Stomach smooth muscle (tissue), 2 donors: ENCODE data around the gene FOXJ3.

Experiments used
- H3K27ac ChIP-seq: one replicate; pipeline ENCODE4 v1.7.0; 2013; ENCODE audit warnings: mild to moderate bottlenecking, low read length, inconsistent platforms
- H3K27me3 ChIP-seq, 2 donors: one replicate each; pipeline ENCODE4 v1.7.0; 2013; ENCODE audit warnings: low read length in 2 of 2; ENCODE audit not compliant: insufficient read depth in 2 of 2, control insufficient read depth in 1 of 2
- H3K36me3 ChIP-seq, 2 donors: one replicate each; pipeline ENCODE4 v1.7.0; 2013; ENCODE audit warnings: low read length in 2 of 2; ENCODE audit not compliant: control insufficient read depth in 2 of 2, insufficient read depth in 2 of 2
- H3K4me1 ChIP-seq: one replicate; pipeline ENCODE4 v1.7.0; 2013; ENCODE audit warnings: low read length; ENCODE audit not compliant: control insufficient read depth, insufficient read depth
- H3K4me3 ChIP-seq, 2 donors: one replicate each; pipeline ENCODE4 v1.7.0; 2013; ENCODE audit warnings: low read length in 2 of 2
- H3K9ac ChIP-seq, 2 donors: one replicate each; pipeline ENCODE4 v1.7.0; 2013; ENCODE audit warnings: low read length in 2 of 2, mild to moderate bottlenecking in 1 of 2
- H3K9me3 ChIP-seq, 2 donors: one replicate each; pipeline ENCODE4 v1.7.0; 2013; ENCODE audit warnings: low read length in 2 of 2; ENCODE audit not compliant: control insufficient read depth in 2 of 2
- donor health status: healthy.
- donor health status: Pancreatic carcinoma.

The FOXJ3 gene

DNA sequence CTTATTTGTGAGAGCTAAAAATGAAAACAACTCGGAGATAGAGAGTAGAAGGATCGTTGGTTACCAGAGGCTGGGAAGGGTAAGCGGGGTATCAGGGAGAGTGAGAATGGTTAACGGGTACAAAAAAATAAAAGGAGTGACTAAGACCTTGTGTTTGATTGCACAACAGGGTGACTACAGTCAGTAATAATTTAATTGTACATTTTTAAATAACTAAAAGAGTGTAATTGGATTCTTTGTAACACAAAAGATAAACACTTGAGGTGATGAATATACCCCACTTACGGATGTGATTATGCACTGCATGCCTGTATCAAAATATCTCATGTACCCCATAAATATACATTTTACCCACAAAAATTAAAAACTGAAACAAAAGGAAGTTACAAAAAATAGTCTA lies 29.4 kb downstream of the FOXJ3 start:
- Histone ChIP-seq H3K27ac (no peak overlapping the region), H3K27me3 (no peaks in the 10 kb centered on the region), H3K4me1 (no peaks in the 10 kb centered on the region), H3K9ac (no peak overlapping the region), H3K36me3 (peaks cover 0 to 4% of the 10 kb centered on the region in 2 donors), H3K9me3 (no peaks in the 10 kb centered on the region), H3K4me3 (no peak overlapping the region)

GRCh38 chr1:42302034-42302433 lies 33.0 kb downstream of the FOXJ3 start:
- Histone ChIP-seq H3K27ac (no peak overlapping the region), H3K4me1 (no peaks in the 10 kb centered on the region), H3K4me3 (no peak overlapping the region), H3K27me3 (no peaks in the 10 kb centered on the region), H3K9me3 (no peaks in the 10 kb centered on the region), H3K36me3 (peaks cover 0 to 4% of the 10 kb centered on the region in 2 donors), H3K9ac (no peak overlapping the region)

- Histone ChIP-seq H3K27ac (no peak overlapping the region), H3K9me3 (no peaks in the 10 kb centered on the region), H3K4me1 (no peaks in the 10 kb centered on the region), H3K36me3 (peaks cover 0 to 4% of the 10 kb centered on the region in 2 donors), H3K27me3 (no peaks in the 10 kb centered on the region), H3K9ac (no peak overlapping the region), H3K4me3 (no peak overlapping the region)
Measured at GRCh38 chr1:42298520-42298919, 36.5 kb downstream of the FOXJ3 start.

GRCh38 chr1:42295816-42296215 lies 39.2 kb downstream of the FOXJ3 start:
- Histone ChIP-seq H3K4me3 (no peak overlapping the region), H3K4me1 (no peaks in the 10 kb centered on the region), H3K27ac (no peak overlapping the region), H3K9ac (no peak overlapping the region), H3K9me3 (no peaks in the 10 kb centered on the region), H3K36me3 (no peaks in the 10 kb centered on the region), H3K27me3 (no peaks in the 10 kb centered on the region)

- H3K9ac ChIP-seq = no peak overlapping the region
- no peaks in the 10 kb centered on the region for H3K27me3 ChIP-seq
- no peaks in the 10 kb centered on the region for H3K9me3 ChIP-seq
- H3K36me3 ChIP-seq = no peaks in the 10 kb centered on the region
- H3K27ac ChIP-seq = no peak overlapping the region
- no peaks in the 10 kb centered on the region for H3K4me1 ChIP-seq
- no peak overlapping the region for H3K4me3 ChIP-seq
Measured at GRCh38 chr1:42290130-42290529, 44.9 kb downstream of the FOXJ3 start.

- Histone ChIP-seq H3K27me3 (no peaks in the 10 kb centered on the region), H3K9me3 (no peaks in the 10 kb centered on the region), H3K9ac (no peak overlapping the region)
Measured at GRCh38 chr1:42288311-42288985, 46.6 kb downstream of the FOXJ3 start.

DNA sequence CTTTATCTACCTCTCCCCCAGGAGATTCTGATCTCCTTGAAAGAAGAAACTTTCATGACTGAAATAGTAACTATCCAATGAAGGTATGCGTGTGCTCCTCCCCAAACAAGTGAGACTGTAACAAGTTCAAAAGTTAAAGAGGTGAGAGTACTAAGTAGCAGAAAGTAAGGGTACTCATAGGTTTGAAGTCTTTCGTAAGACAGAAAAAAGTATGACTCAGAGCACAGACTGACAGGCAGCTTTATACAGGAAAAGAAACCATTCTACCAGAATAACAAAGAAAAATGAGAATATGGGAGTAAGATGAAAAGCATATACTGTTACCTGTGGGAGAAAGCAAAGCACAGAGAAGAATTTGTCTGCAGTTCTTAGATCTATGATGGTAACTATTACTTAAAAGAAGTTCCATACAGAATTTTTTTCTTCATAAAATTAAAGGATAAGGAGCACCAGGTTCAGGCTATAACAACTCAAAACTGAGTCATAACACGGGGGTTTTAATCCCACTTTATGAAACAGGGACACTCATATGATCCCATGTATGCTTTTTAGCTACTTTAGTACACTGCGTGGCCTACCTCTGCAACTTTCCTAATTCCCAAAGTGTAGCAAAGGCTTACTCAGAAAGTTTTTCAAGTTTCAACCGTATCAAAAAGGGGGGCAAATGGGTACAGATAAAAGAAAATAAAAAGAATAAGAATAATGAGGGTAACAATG lies 52.0 kb downstream of the FOXJ3 start:
- H3K9ac ChIP-seq = no peak overlapping the region
- no peak overlapping the region for H3K27ac ChIP-seq
- H3K4me1 ChIP-seq = no peaks in the 10 kb centered on the region
- H3K9me3 ChIP-seq = no peaks in the 10 kb centered on the region
- no peaks in the 10 kb centered on the region for H3K27me3 ChIP-seq
- H3K4me3 ChIP-seq = no peak overlapping the region
- H3K36me3 ChIP-seq = no peaks in the 10 kb centered on the region

More at GRCh38 chr1:42288311-42288985, 46.6 kb downstream of the FOXJ3 start:
- H3K36me3 ChIP-seq = no peaks in the 10 kb centered on the region
- H3K4me1 ChIP-seq = no peaks in the 10 kb centered on the region
- no peak overlapping the region for H3K27ac ChIP-seq
- no peak overlapping the region for H3K4me3 ChIP-seq

DNA sequence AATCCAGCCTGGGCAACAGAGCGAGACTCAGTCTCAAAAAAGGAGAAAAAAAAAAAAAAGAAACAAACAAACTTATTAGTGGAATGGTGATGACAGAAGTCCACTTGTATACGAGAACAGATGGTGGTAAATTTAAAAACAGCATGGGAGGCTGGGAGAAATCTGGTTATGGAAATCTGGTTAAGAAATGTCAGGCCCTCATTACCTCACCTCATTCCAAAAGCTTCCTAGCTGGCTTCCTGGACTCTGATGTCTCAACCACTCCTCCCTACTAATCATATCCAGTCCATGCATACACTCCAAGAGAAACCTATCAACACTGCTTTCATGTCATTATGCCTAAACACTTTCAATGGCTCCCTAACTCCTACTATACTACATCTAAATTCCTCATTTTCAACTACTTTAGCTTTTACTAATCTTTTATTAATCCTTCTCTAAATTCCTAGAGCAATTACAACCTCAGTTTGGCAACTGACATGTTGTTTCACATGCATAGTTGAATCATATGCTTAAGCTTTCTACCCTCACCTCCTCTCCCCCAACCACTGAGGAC lies 52.9 kb downstream of the FOXJ3 start:
- Histone ChIP-seq H3K4me1 (no peaks in the 10 kb centered on the region), H3K27ac (no peak overlapping the region), H3K27me3 (no peaks in the 10 kb centered on the region), H3K9me3 (no peaks in the 10 kb centered on the region), H3K9ac (no peak overlapping the region), H3K4me3 (no peak overlapping the region), H3K36me3 (no peaks in the 10 kb centered on the region)

GRCh38 chr1:42280821-42281220 lies 54.2 kb downstream of the FOXJ3 start:
- H3K4me3 ChIP-seq = no peak overlapping the region
- no peaks in the 10 kb centered on the region for H3K9me3 ChIP-seq
- no peaks in the 10 kb centered on the region for H3K27me3 ChIP-seq
- H3K4me1 ChIP-seq = no peaks in the 10 kb centered on the region
- no peak overlapping the region for H3K9ac ChIP-seq
- H3K36me3 ChIP-seq = no peaks in the 10 kb centered on the region
- no peak overlapping the region for H3K27ac ChIP-seq

DNA sequence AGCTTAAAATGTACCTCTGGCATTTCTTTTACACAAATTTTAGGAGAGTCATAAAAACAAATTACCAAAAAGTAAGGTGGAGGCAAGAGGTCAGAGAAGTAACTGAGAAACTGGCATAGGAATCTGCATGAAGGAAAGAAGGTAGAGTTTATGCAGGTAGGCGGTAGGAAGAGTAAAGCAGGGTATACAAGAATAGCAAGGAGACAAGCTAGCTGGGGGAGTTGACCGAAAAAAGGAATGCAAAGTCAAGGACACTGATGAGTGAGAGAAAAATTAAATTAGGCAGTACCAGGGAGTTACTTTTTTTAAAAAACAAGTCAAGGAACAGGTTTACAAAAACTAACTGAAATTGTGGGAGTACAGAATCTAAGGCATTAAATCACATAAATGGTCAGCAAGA lies 56.0 kb downstream of the FOXJ3 start:
- Histone ChIP-seq H3K27me3 (no peaks in the 10 kb centered on the region), H3K4me3 (no peak overlapping the region), H3K4me1 (no peaks in the 10 kb centered on the region), H3K9me3 (no peaks in the 10 kb centered on the region), H3K27ac (no peak overlapping the region), H3K36me3 (no peaks in the 10 kb centered on the region), H3K9ac (no peak overlapping the region)

DNA sequence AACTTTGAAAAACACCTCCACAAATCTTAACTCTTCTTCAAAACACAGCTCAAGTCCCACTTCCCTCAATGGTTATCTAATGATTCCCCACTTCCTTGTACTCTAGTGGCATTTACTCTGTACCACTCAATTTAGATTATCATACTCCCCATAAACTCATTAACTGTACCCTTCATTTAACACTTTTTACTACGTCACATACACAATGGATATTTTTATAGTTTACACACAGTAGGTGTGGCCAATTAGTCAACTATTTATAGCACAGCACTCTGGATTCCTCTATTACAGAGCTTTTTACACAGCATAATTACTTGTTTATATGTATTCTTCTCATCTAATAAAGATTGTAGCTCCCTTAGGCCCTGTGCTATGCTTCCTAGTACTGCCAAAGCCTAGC lies 62.1 kb downstream of the FOXJ3 start:
- H3K27me3 ChIP-seq = no peaks in the 10 kb centered on the region
- no peak overlapping the region for H3K27ac ChIP-seq
- H3K4me3 ChIP-seq = no peak overlapping the region
- H3K9me3 ChIP-seq = no peaks in the 10 kb centered on the region
- no peaks in the 10 kb centered on the region for H3K36me3 ChIP-seq
- no peaks in the 10 kb centered on the region for H3K4me1 ChIP-seq
- no peak overlapping the region for H3K9ac ChIP-seq
